B cell (primary cell): Measurements from ENCODE around the gene BRAF.
A peak's percentile ranks its signal among the peaks of the same experiment; 100 is the strongest.

Source experiments
- CTCF ChIP-seq: fragments of 200-600 bp; IDR thresholded peaks from one replicate; pipeline ENCODE4 v1.8.0; 2022; ENCODE audit warnings: antibody characterized with exemption, mild to moderate bottlenecking
- EZH2 ChIP-seq: IDR thresholded peaks from 2 replicates; pipeline ENCODE4 v1.6.1; 2012; ENCODE audit warnings: borderline replicate concordance, low read depth, mild to moderate bottlenecking, moderate library complexity, low read length; ENCODE audit not compliant: insufficient read depth, poor library complexity, severe bottlenecking

- TF ChIP-seq EZH2 = no peak
- TF ChIP-seq CTCF = peak; percentile 23
Measured at GRCh38 chr7:140674899-140675701, 249.6 kb downstream of the BRAF start.
